DND-41 (cell line): ENCODE results near the gene ZNF526.

Experiments
- ATAC-seq: fragments of 200-7000 bp; cut with Tn5 transposase; 3 replicates; pipeline ENCODE4 v1.9.1; 2021; ENCODE audit warnings: low read depth; ENCODE audit not compliant: insufficient read depth
- DNase-seq: peaks from one replicate; pipeline ENCODE4 v3.0.0-alpha.2; 2020
- H2AFZ ChIP-seq: 2 replicates; pipeline ENCODE4 v1.6.0; 2012; ENCODE audit warnings: low read depth, low read length
- H3K27ac ChIP-seq: 2 replicates; pipeline ENCODE4 v1.5.1; 2012; ENCODE audit warnings: low read length, inconsistent platforms
- H3K27me3 ChIP-seq: fragments of 200-600 bp; sonication (generic); 2 replicates; pipeline ENCODE4 v1.6.0; 2012; ENCODE audit warnings: low read length, mild to moderate bottlenecking, inconsistent platforms; ENCODE audit not compliant: insufficient read depth, poor library complexity
- H3K36me3 ChIP-seq: 2 replicates; pipeline ENCODE4 v1.5.1; 2012; ENCODE audit warnings: low read length, inconsistent platforms; ENCODE audit not compliant: insufficient read depth
- H3K4me1 ChIP-seq: 2 replicates; pipeline ENCODE4 v1.5.1; 2012; ENCODE audit warnings: mild to moderate bottlenecking, low read length; ENCODE audit not compliant: insufficient read depth
- H3K4me2 ChIP-seq: 2 replicates; pipeline ENCODE4 v1.6.0; 2012; ENCODE audit warnings: mild to moderate bottlenecking, moderate library complexity, low read length, inconsistent platforms; ENCODE audit not compliant: insufficient read depth
- H3K4me3 ChIP-seq, 2 experiments: fragments of 200-600 bp in 1 of 2; shearing (Covaris generic) in 1 of 2; 2 replicates each; pipeline ENCODE4 v1.5.1; 2012 to 2016; ENCODE audit warnings: inconsistent platforms in 2 of 2, low read length in 2 of 2, mild to moderate bottlenecking in 2 of 2, low read depth in 1 of 2, moderate library complexity in 1 of 2
- H3K79me2 ChIP-seq: 2 replicates; pipeline ENCODE4 v1.6.0; 2012; ENCODE audit warnings: low read length, inconsistent platforms; ENCODE audit not compliant: insufficient read depth
- H3K9ac ChIP-seq: 2 replicates; pipeline ENCODE4 v1.6.0; 2012; ENCODE audit warnings: low read depth, mild to moderate bottlenecking, inconsistent platforms, low read length, moderate library complexity
- H3K9me3 ChIP-seq: 2 replicates; pipeline ENCODE4 v1.5.1; 2012; ENCODE audit warnings: low read length, moderate library complexity, mild to moderate bottlenecking, inconsistent platforms; ENCODE audit not compliant: insufficient read depth, severe bottlenecking
- H4K20me1 ChIP-seq: 2 replicates; pipeline ENCODE4 v1.6.0; 2012; ENCODE audit warnings: low read length; ENCODE audit not compliant: insufficient read depth
- CTCF ChIP-seq: IDR thresholded peaks from 2 replicates; pipeline ENCODE4 v1.5.1; 2012; ENCODE audit warnings: borderline replicate concordance, low read length, moderate library complexity, mild to moderate bottlenecking; ENCODE audit not compliant: poor library complexity, severe bottlenecking; ENCODE audit errors: extremely low read depth
- EZH2 ChIP-seq: IDR thresholded peaks from 3 replicates; pipeline ENCODE4 v1.6.1; 2012; ENCODE audit warnings: borderline replicate concordance, low read depth, mild to moderate bottlenecking, moderate library complexity, low read length, inconsistent platforms; ENCODE audit not compliant: severe bottlenecking

Gene ZNF526

GRCh38 chr19:42177686-42178019 is 42.5 kb upstream of the ZNF526 start:
- H3K79me2 ChIP-seq = no peaks in the 10 kb centered on the region
- H3K4me2 ChIP-seq = peak overlapping the region; percentile 84
- TF ChIP-seq EZH2 = no peak
- TF ChIP-seq CTCF = no peak
- peak overlapping the region in 1 of 2 experiments; percentile 54; a peak in 2 of 4 replicates for H3K4me3 ChIP-seq
- H3K36me3 ChIP-seq = no peaks in the 10 kb centered on the region
- H3K27me3 ChIP-seq = peaks cover 54% of the 10 kb centered on the region
- DNase-seq = no peak
- no peak overlapping the region for H3K27ac ChIP-seq
- no peak for ATAC-seq
- peaks cover 20% of the 10 kb centered on the region for H3K4me1 ChIP-seq
- H4K20me1 ChIP-seq = 0 out of 2 replicates have a peak, but pooled peaks cover 3% of the 10 kb centered on the region
- peak overlapping the region; percentile 37; the same call in 1 of the 2 replicates for H3K9ac ChIP-seq
- no peaks in the 10 kb centered on the region for H3K9me3 ChIP-seq
- H2AFZ ChIP-seq = no peak overlapping the region

- H3K79me2 ChIP-seq = no peaks in the 10 kb centered on the region
- no peak overlapping the region for H3K9ac ChIP-seq
- H3K4me2 ChIP-seq = no peak overlapping the region
- TF ChIP-seq EZH2 (no peak), CTCF (peak; percentile 66)
- H3K9me3 ChIP-seq = no peaks in the 10 kb centered on the region
- peaks cover 54% of the 10 kb centered on the region for H3K27me3 ChIP-seq
- no peaks in the 10 kb centered on the region for H3K36me3 ChIP-seq
- DNase-seq = peak; percentile 47
- 0 out of 2 replicates have a peak, but pooled peaks cover 3% of the 10 kb centered on the region for H4K20me1 ChIP-seq
- H3K4me3 ChIP-seq = no peak overlapping the region
- peaks cover 20% of the 10 kb centered on the region for H3K4me1 ChIP-seq
- no peak for ATAC-seq
- H2AFZ ChIP-seq = no peak overlapping the region
- H3K27ac ChIP-seq = no peak overlapping the region
These were observed 41.1 kb upstream of the ZNF526 start for GRCh38 chr19:42178791-42179674.

GRCh38 chr19:42184401-42184861 is 35.7 kb upstream of the ZNF526 start:
- H3K4me1 ChIP-seq = peaks cover 19% of the 10 kb centered on the region
- H4K20me1 ChIP-seq = no peaks in the 10 kb centered on the region
- H3K36me3 ChIP-seq = no peaks in the 10 kb centered on the region
- ATAC-seq = peak; percentile 50; the same call in 2 of the 3 replicates
- H3K79me2 ChIP-seq = no peaks in the 10 kb centered on the region
- H3K9me3 ChIP-seq = no peaks in the 10 kb centered on the region
- H3K27ac ChIP-seq = peak overlapping the region; percentile 62
- no peak overlapping the region for H3K4me3 ChIP-seq
- H3K27me3 ChIP-seq = peaks cover 4% of the 10 kb centered on the region
- TF ChIP-seq CTCF (peak; percentile 94), EZH2 (no peak)
- peak overlapping the region; percentile 66 for H2AFZ ChIP-seq
- H3K4me2 ChIP-seq = peak overlapping the region; percentile 7; the same call in 1 of the 2 replicates
- DNase-seq = peak; percentile 72
- H3K9ac ChIP-seq = peak overlapping the region; percentile 1; the same call in 1 of the 2 replicates
